WI38 (cell line): Measurements from ENCODE around the gene BCL7A.

Experiments
- H3K4me3 ChIP-seq: 2 replicates; pipeline ENCODE4 v1.5.1; 2011; ENCODE audit warnings: low read depth, mild to moderate bottlenecking, control low read depth, low read length
- TF ChIP-seq, protein P1 (sequence below): IDR thresholded peaks from 2 replicates; pipeline ENCODE4 v1.5.1; 2012; ENCODE audit warnings: low read depth, mild to moderate bottlenecking, control low read depth, low read length

BCL7A gene

GRCh38 chr12:122022393-122023338, 982 bp downstream of the BCL7A start:
- TF ChIP-seq, protein P1, sequence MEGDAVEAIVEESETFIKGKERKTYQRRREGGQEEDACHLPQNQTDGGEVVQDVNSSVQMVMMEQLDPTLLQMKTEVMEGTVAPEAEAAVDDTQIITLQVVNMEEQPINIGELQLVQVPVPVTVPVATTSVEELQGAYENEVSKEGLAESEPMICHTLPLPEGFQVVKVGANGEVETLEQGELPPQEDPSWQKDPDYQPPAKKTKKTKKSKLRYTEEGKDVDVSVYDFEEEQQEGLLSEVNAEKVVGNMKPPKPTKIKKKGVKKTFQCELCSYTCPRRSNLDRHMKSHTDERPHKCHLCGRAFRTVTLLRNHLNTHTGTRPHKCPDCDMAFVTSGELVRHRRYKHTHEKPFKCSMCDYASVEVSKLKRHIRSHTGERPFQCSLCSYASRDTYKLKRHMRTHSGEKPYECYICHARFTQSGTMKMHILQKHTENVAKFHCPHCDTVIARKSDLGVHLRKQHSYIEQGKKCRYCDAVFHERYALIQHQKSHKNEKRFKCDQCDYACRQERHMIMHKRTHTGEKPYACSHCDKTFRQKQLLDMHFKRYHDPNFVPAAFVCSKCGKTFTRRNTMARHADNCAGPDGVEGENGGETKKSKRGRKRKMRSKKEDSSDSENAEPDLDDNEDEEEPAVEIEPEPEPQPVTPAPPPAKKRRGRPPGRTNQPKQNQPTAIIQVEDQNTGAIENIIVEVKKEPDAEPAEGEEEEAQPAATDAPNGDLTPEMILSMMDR, result no peak
- peak overlapping the region; percentile 62 for H3K4me3 ChIP-seq

GRCh38 chr12:122023339-122024131, 1.9 kb downstream of the BCL7A start:
- peak overlapping the region; percentile 62 for H3K4me3 ChIP-seq
- TF ChIP-seq, protein P1, result no peak

GRCh38 chr12:122024132-122024785, 2.6 kb downstream of the BCL7A start:
- TF ChIP-seq, protein P1, result no peak
- H3K4me3 ChIP-seq, result peak overlapping the region; percentile 62

DNA sequence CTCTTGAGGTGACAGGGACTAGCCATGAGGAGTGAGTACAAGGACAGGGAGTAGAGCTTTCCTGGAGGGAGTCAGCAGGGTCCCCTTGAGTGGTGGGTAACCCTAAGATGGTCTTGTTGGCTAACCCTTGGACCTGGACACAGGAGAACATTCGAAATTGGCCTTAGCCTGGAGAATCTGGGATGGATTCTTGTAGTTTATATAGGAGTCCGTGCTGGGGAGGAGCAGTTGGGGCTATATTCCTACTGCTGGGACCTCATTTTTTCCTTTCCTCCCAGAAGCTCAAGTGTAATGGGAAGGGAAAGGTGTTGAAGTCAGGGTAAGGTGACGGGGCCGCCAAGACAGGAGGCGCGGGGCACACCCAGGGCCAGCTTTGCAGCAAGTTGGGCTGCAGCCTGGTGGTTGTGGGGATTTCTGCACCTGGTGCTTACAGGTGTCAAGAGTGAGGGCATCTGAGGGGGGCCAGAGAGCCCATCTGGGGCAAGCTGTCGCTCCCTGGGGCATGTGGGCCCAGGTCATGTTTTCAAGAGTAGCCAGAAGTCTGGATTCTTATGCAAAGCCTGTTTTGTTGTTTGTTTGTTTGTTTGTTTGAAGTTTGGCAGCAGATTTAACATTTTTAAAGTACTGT, 5.1 kb downstream of the BCL7A start:
- H3K4me3 ChIP-seq, result no peak overlapping the region
- TF ChIP-seq, protein P1, result no peak

- no peak overlapping the region for H3K4me3 ChIP-seq
- TF ChIP-seq, protein P1, result no peak
These were observed 6.7 kb downstream of the BCL7A start for GRCh38 chr12:122028165-122028904.

DNA sequence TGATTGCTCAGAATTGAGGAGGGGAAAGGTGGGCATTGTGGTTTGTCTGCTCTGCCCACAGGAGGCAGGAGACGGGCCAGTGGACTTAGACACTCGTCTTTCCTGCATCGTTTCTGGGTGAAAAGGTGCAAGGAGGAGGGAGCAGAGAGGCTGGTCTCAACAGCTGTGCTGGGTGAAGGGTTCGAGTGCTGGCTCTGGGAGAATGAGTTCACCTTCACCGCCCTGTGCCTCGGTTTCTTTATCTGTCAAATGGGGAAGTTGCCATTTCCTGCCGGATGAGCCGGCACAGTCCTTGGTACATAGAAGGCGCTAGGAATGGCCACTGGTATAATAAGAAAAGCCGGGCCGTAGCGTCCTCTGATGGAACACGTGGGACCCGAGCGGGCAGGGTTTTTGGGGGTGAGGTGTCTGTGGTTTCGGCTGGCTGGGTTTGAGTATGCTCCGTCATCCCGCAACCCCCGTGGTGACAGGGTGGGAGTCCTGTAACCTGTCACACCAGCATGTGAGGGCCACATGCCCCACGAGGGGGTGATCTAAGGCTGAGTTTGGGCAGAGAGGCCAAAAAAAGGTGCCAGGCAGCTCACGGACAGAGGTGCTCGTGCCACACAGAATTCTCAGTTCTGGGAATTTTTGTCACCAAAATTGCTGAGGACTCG, 7.3 kb downstream of the BCL7A start:
- TF ChIP-seq, protein P1, result no peak
- H3K4me3 ChIP-seq, result no peak overlapping the region
